GM23338 (cell line): ENCODE results near the gene QSOX1. TPM values are rescaled to one million over a fixed set of nuclear protein-coding genes. Genes with fewer than 3 reads are reported as not detected.

ENCODE experiments used
- ATAC-seq: fragments of 200-7000 bp; cut with Tn5 transposase; 3 replicates; pipeline ENCODE4 v1.9.1; 2020
- DNase-seq: peaks from one replicate; pipeline ENCODE4 v3.0.0-alpha.2; 2015; ENCODE audit warnings: low spot score
- H2AFZ ChIP-seq: fragments of 200-600 bp; sonication (generic); 2 replicates; pipeline ENCODE4 v1.8.0; 2016; ENCODE audit warnings: antibody characterized with exemption, mild to moderate bottlenecking, moderate library complexity
- H3F3A ChIP-seq: fragments of 200-600 bp; sonication (generic); replicated peaks from 2 replicates; pipeline ENCODE4 v1.8.0; 2017; ENCODE audit warnings: antibody characterized with exemption, mixed run types, low read depth
- H3K27ac ChIP-seq: fragments of 200-600 bp; sonication (generic); 2 replicates; pipeline ENCODE4 v1.6.1; 2016; ENCODE audit warnings: low read depth
- H3K27me3 ChIP-seq: fragments of 200-600 bp; sonication (generic); 2 replicates; pipeline ENCODE4 v1.8.0; 2016; ENCODE audit warnings: mild to moderate bottlenecking, mixed run types, moderate library complexity; ENCODE audit not compliant: insufficient read depth
- H3K36me3 ChIP-seq: fragments of 200-600 bp; sonication (generic); 2 replicates; pipeline ENCODE4 v1.8.0; 2016; ENCODE audit warnings: mild to moderate bottlenecking; ENCODE audit not compliant: insufficient read depth
- H3K4me1 ChIP-seq: fragments of 200-600 bp; sonication (generic); 2 replicates; pipeline ENCODE4 v1.8.0; 2016; ENCODE audit warnings: mild to moderate bottlenecking, moderate library complexity; ENCODE audit not compliant: insufficient read depth
- H3K4me2 ChIP-seq: fragments of 200-600 bp; sonication (generic); 2 replicates; pipeline ENCODE4 v1.7.1; 2017; ENCODE audit warnings: mixed run types
- H3K4me3 ChIP-seq: fragments of 200-600 bp; sonication (generic); 2 replicates; pipeline ENCODE4 v1.6.1; 2016; ENCODE audit warnings: mixed run types
- H3K79me2 ChIP-seq: fragments of 200-600 bp; sonication (generic); replicated peaks from 2 replicates; pipeline ENCODE4 v1.8.0; 2017; ENCODE audit warnings: mild to moderate bottlenecking; ENCODE audit not compliant: insufficient read depth
- H3K9me2 ChIP-seq: fragments of 200-600 bp; sonication (generic); 2 replicates; pipeline ENCODE4 v1.8.0; 2017; ENCODE audit not compliant: insufficient read depth
- H4K20me1 ChIP-seq: fragments of 200-600 bp; sonication (generic); replicated peaks from 2 replicates; pipeline ENCODE4 v1.8.0; 2017; ENCODE audit warnings: mild to moderate bottlenecking; ENCODE audit not compliant: insufficient read depth
- H3K27ac Mint-ChIP-seq: 2 replicates; pipeline ENCODE4 v1.8.0; 2020; ENCODE audit warnings: inconsistent platforms, mild to moderate bottlenecking, moderate library complexity, mixed read lengths
- H3K27me3 Mint-ChIP-seq: 3 replicates; pipeline ENCODE4 v1.8.0; 2022; ENCODE audit warnings: low read depth, mild to moderate bottlenecking, moderate library complexity, mixed read lengths, inconsistent platforms; ENCODE audit not compliant: insufficient read depth, poor library complexity
- H3K36me3 Mint-ChIP-seq: 3 replicates; pipeline ENCODE4 v1.8.0; 2021; ENCODE audit warnings: low read depth, mild to moderate bottlenecking, inconsistent platforms, moderate library complexity, mixed read lengths
- H3K4me1 Mint-ChIP-seq: 3 replicates; pipeline ENCODE4 v1.8.0; 2020; ENCODE audit warnings: mild to moderate bottlenecking, inconsistent platforms, mixed read lengths
- H3K4me3 Mint-ChIP-seq: 3 replicates; pipeline ENCODE4 v1.8.0; 2021; ENCODE audit warnings: moderate library complexity, mild to moderate bottlenecking, inconsistent platforms, mixed read lengths
- H3K9me3 Mint-ChIP-seq: 3 replicates; pipeline ENCODE4 v1.8.0; 2020; ENCODE audit warnings: moderate library complexity, mild to moderate bottlenecking, inconsistent platforms, mixed read lengths
- CREB1 ChIP-seq: fragments of 250-450 bp; sonication (Bioruptor Pico); IDR thresholded peaks from 2 replicates; pipeline ENCODE4 v1.5.0; 2020; ENCODE audit warnings: low read depth, mild to moderate bottlenecking, moderate library complexity
- EZH2 ChIP-seq: fragments of 200-600 bp; sonication (generic); IDR thresholded peaks from one replicate; pipeline ENCODE4 v1.8.0; 2017; ENCODE audit warnings: antibody characterized with exemption, mild to moderate bottlenecking, low read depth; ENCODE audit not compliant: unreplicated experiment
- POLR2AphosphoS5 ChIP-seq: IDR thresholded peaks from 2 replicates; pipeline ENCODE4 v1.6.1; 2016; ENCODE audit warnings: antibody characterized with exemption, low read depth
- polyA plus RNA-seq: library from polyadenylated mRNA; unstranded; fragments of >200 nt; fragmentation: Nextera tagmentation; extraction: Ambion mirVana; gene quantifications from 2 replicates; pipeline ENCODE4 v1.2.1, GENCODE V29; 2016
- total RNA-seq: library from RNA; depleted of rRNA; stranded (reverse); fragments of >200 nt; shearing (Covaris generic); gene quantifications from 2 replicates; pipeline ENCODE4 v1.2.3, GENCODE V29; 2014
- TF ChIP-seq, protein P1 (sequence below): fragments of 250-450 bp; sonication (Bioruptor Pico); IDR thresholded peaks from 2 replicates; pipeline ENCODE4 v1.5.0; 2020; ENCODE audit warnings: mild to moderate bottlenecking, moderate library complexity
- TF ChIP-seq, protein P2 (sequence below): IDR thresholded peaks from one replicate; pipeline ENCODE4 v1.6.1; 2018; ENCODE audit warnings: antibody characterized with exemption; ENCODE audit not compliant: unreplicated experiment

The QSOX1 gene
- total and polyA plus RNA-seq, 2 experiments from 2014 or later: 47.8 to 119 TPM

DNA sequence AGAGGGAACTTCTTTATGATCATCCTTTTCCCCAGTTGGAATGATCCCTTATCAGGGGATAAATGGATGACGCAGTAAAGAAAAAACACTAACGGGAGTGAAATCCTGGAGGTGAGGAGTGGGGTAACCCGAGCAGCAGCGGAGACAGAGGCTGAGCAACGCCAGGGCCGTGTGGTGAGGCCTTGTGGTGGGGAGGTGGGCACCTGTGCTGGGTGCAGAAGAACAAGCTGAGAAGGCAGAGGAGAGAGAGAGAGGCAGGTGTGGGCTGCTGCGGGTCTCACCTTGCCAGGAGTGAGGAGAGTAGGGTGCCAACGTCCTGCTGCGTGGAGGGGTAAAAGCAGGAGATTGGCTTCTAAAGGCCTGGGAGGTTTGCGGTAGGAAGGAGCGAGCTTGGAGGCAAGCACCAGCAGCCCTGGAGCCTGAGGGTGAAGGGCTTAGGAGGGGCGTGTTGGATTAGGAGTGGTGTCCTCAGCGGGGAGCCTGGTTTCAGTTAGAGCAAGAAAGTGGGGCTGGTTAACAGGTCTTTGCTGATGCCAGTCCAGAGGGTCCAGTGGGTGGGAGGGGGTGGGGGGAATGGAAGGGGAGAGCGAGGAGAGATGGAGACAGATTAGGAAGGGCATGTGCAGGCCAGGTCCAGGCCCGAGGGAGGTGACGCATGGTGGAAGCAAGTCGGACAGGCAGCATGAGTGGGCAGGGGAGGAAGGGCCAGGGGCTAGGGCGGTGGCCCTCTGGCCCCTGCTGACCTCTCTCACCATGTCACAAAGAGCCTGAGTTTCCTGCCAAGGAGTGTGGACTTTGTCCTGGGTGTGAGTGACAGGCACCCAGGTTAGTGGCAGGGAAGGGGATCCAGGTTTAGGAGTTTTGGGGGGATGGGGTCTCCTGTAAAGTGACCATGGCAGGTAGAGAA is 38.7 kb downstream of the QSOX1 start (continued):
- TF ChIP-seq EZH2 (no peak), POLR2AphosphoS5 (no peak), CREB1 (CRISPR knock-in tag) (no peak)

DNA sequence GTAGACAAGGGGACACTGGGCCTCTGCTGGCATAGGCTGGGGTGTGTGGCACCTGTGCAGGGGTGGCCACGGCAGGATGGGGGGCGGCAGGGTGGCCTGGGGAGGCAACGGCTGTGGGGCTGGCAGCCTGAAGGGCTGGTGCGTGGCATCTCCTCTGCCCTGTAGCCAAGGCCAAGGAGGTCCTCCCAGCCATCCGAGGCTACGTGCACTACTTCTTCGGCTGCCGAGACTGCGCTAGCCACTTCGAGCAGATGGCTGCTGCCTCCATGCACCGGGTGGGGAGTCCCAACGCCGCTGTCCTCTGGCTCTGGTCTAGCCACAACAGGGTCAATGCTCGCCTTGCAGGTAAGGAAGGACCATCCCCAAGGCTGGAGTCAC is 39.4 kb downstream of the QSOX1 start:
- Histone ChIP-seq H3K36me3 (no peaks in the 10 kb centered on the region), H3K79me2 (no peaks in the 10 kb centered on the region), H2AFZ (no peak overlapping the region), H3K9me2 (no peaks in the 10 kb centered on the region), H3F3A (no peaks in the 10 kb centered on the region), H3K27me3 (no peaks in the 10 kb centered on the region), H3K4me2 (no peak overlapping the region), H3K4me3 (no peak overlapping the region), H4K20me1 (no peaks in the 10 kb centered on the region), H3K27ac (no peak overlapping the region), H3K4me1 (no peaks in the 10 kb centered on the region)
- H3K4me3 Mint-ChIP-seq: no peak overlapping the region
- H3K36me3 Mint-ChIP-seq: peaks cover 33% of the 10 kb centered on the region
- no peak overlapping the region for H3K27ac Mint-ChIP-seq
- ATAC-seq: no peak
- no peak for DNase-seq
- peaks cover 5% of the 10 kb centered on the region for H3K4me1 Mint-ChIP-seq
- no peaks in the 10 kb centered on the region for H3K9me3 Mint-ChIP-seq
- TF ChIP-seq, protein P1, sequence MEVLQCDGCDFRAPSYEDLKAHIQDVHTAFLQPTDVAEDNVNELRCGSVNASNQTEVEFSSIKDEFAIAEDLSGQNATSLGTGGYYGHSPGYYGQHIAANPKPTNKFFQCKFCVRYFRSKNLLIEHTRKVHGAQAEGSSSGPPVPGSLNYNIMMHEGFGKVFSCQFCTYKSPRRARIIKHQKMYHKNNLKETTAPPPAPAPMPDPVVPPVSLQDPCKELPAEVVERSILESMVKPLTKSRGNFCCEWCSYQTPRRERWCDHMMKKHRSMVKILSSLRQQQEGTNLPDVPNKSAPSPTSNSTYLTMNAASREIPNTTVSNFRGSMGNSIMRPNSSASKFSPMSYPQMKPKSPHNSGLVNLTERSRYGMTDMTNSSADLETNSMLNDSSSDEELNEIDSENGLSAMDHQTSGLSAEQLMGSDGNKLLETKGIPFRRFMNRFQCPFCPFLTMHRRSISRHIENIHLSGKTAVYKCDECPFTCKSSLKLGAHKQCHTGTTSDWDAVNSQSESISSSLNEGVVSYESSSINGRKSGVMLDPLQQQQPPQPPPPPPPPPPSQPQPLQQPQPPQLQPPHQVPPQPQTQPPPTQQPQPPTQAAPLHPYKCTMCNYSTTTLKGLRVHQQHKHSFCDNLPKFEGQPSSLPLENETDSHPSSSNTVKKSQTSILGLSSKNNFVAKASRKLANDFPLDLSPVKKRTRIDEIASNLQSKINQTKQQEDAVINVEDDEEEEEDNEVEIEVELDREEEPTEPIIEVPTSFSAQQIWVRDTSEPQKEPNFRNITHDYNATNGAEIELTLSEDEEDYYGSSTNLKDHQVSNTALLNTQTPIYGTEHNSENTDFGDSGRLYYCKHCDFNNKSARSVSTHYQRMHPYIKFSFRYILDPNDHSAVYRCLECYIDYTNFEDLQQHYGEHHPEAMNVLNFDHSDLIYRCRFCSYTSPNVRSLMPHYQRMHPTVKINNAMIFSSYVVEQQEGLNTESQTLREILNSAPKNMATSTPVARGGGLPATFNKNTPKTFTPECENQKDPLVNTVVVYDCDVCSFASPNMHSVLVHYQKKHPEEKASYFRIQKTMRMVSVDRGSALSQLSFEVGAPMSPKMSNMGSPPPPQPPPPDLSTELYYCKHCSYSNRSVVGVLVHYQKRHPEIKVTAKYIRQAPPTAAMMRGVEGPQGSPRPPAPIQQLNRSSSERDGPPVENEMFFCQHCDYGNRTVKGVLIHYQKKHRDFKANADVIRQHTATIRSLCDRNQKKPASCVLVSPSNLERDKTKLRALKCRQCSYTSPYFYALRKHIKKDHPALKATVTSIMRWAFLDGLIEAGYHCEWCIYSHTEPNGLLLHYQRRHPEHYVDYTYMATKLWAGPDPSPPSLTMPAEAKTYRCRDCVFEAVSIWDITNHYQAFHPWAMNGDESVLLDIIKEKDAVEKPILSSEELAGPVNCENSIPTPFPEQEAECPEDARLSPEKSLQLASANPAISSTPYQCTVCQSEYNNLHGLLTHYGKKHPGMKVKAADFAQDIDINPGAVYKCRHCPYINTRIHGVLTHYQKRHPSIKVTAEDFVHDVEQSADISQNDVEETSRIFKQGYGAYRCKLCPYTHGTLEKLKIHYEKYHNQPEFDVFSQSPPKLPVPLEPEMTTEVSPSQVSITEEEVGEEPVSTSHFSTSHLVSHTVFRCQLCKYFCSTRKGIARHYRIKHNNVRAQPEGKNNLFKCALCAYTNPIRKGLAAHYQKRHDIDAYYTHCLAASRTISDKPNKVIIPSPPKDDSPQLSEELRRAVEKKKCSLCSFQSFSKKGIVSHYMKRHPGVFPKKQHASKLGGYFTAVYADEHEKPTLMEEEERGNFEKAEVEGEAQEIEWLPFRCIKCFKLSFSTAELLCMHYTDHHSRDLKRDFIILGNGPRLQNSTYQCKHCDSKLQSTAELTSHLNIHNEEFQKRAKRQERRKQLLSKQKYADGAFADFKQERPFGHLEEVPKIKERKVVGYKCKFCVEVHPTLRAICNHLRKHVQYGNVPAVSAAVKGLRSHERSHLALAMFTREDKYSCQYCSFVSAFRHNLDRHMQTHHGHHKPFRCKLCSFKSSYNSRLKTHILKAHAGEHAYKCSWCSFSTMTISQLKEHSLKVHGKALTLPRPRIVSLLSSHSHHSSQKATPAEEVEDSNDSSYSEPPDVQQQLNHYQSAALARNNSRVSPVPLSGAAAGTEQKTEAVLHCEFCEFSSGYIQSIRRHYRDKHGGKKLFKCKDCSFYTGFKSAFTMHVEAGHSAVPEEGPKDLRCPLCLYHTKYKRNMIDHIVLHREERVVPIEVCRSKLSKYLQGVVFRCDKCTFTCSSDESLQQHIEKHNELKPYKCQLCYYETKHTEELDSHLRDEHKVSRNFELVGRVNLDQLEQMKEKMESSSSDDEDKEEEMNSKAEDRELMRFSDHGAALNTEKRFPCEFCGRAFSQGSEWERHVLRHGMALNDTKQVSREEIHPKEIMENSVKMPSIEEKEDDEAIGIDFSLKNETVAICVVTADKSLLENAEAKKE (CRISPR knock-in tag): no peak
- TF ChIP-seq, protein P2, sequence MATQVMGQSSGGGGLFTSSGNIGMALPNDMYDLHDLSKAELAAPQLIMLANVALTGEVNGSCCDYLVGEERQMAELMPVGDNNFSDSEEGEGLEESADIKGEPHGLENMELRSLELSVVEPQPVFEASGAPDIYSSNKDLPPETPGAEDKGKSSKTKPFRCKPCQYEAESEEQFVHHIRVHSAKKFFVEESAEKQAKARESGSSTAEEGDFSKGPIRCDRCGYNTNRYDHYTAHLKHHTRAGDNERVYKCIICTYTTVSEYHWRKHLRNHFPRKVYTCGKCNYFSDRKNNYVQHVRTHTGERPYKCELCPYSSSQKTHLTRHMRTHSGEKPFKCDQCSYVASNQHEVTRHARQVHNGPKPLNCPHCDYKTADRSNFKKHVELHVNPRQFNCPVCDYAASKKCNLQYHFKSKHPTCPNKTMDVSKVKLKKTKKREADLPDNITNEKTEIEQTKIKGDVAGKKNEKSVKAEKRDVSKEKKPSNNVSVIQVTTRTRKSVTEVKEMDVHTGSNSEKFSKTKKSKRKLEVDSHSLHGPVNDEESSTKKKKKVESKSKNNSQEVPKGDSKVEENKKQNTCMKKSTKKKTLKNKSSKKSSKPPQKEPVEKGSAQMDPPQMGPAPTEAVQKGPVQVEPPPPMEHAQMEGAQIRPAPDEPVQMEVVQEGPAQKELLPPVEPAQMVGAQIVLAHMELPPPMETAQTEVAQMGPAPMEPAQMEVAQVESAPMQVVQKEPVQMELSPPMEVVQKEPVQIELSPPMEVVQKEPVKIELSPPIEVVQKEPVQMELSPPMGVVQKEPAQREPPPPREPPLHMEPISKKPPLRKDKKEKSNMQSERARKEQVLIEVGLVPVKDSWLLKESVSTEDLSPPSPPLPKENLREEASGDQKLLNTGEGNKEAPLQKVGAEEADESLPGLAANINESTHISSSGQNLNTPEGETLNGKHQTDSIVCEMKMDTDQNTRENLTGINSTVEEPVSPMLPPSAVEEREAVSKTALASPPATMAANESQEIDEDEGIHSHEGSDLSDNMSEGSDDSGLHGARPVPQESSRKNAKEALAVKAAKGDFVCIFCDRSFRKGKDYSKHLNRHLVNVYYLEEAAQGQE: no peak
- H3K27me3 Mint-ChIP-seq: peaks cover 10% of the 10 kb centered on the region
